ENCODE measurements around the gene KSR1. TPM values are rescaled to one million over a fixed set of nuclear protein-coding genes. Genes with fewer than 3 reads are reported as not detected.

Gene KSR1
- total RNA-seq, 4 donors from 2014 or later = 10.0 to 15.2 (median 13.9) TPM

- H3K9me3 ChIP-seq = no peaks in the 10 kb centered on the region
- 73 to 82% methylated on average over 7 of the region's 7 CpGs for WGBS, 2 donors (ENCODE audit: low coverage in 1 of 2)
- peaks cover 0 to 35% (median 12%) of the 10 kb centered on the region in 3 donors for H3K4me1 ChIP-seq
- no peak overlapping the region for H3K4me3 ChIP-seq
- H3K27me3 ChIP-seq = no peaks in the 10 kb centered on the region
- H3K36me3 ChIP-seq = no peaks in the 10 kb centered on the region
- no peak overlapping the region for H3K27ac ChIP-seq
- no peak for ATAC-seq
- TF ChIP-seq CTCF (IDR thresholded peaks at IDR 0.05) (no peak), EP300 (IDR thresholded peaks at IDR 0.05) (no peak), POLR2AphosphoS5 (IDR thresholded peaks at IDR 0.05) (peak; percentile 14), POLR2A (IDR thresholded peaks at IDR 0.05) (no peak)
These were observed 73.1 kb downstream of the KSR1 start for GRCh38 chr17:27529230-27529796.

- no peak for TF ChIP-seq POLR2AphosphoS5 (IDR thresholded peaks at IDR 0.05)
- no peak for TF ChIP-seq EP300 (IDR thresholded peaks at IDR 0.05)
- no peak for TF ChIP-seq CTCF (IDR thresholded peaks at IDR 0.05)
- TF ChIP-seq POLR2A (IDR thresholded peaks at IDR 0.05) = no peak
- Histone ChIP-seq H3K4me3 (no peak overlapping the region), H3K4me1 (peaks cover 0 to 45% (median 15%) of the 10 kb centered on the region in 3 donors)
These were observed 74.6 kb downstream of the KSR1 start for GRCh38 chr17:27530764-27531391.

GRCh38 chr17:27531469-27531961 is 75.3 kb downstream of the KSR1 start:
- no peak for ATAC-seq
- WGBS, 2 donors (ENCODE audit: low coverage in 1 of 2) = 100% methylated on average over 2 of the region's 6 CpGs
- peak overlapping the region in 2 of 4 donors; percentile 17 to 40 for H3K27ac ChIP-seq
- no peak overlapping the region for H3K4me3 ChIP-seq
- no peaks in the 10 kb centered on the region for H3K9me3 ChIP-seq
- H3K36me3 ChIP-seq = no peaks in the 10 kb centered on the region
- H3K27me3 ChIP-seq = no peaks in the 10 kb centered on the region
- TF ChIP-seq EP300 (IDR thresholded peaks at IDR 0.05) (no peak), POLR2A (IDR thresholded peaks at IDR 0.05) (no peak), POLR2AphosphoS5 (IDR thresholded peaks at IDR 0.05) (no peak), CTCF (IDR thresholded peaks at IDR 0.05) (no peak)
- H3K4me1 ChIP-seq = peaks cover 0 to 44% (median 15%) of the 10 kb centered on the region in 3 donors

More at GRCh38 chr17:27530764-27531391, 74.6 kb downstream of the KSR1 start:
- Histone ChIP-seq H3K27ac (peak overlapping the region in 2 of 4 donors; percentile 17 to 40), H3K36me3 (no peaks in the 10 kb centered on the region), H3K27me3 (no peaks in the 10 kb centered on the region), H3K9me3 (no peaks in the 10 kb centered on the region)
- peak; percentile 52 for ATAC-seq
- WGBS, 2 donors (ENCODE audit: low coverage in 1 of 2) = 33 to 58% methylated on average over 5 to 8 of the region's 12 CpGs

- H3K4me1 ChIP-seq = peaks cover 0 to 38% (median 12%) of the 10 kb centered on the region in 3 donors
- TF ChIP-seq POLR2AphosphoS5 (IDR thresholded peaks at IDR 0.05) = no peak
- no peak for TF ChIP-seq POLR2A (IDR thresholded peaks at IDR 0.05)
- no peak for TF ChIP-seq CTCF (IDR thresholded peaks at IDR 0.05)
- no peak for TF ChIP-seq EP300 (IDR thresholded peaks at IDR 0.05)
- H3K27ac ChIP-seq = peak overlapping the region in 1 of 4 donors; percentile 19
- H3K36me3 ChIP-seq = no peaks in the 10 kb centered on the region
- H3K27me3 ChIP-seq = no peaks in the 10 kb centered on the region
- H3K4me3 ChIP-seq = no peak overlapping the region
- ATAC-seq = peak; percentile 13
- H3K9me3 ChIP-seq = no peaks in the 10 kb centered on the region
- 82 to 92% methylated on average over 6 to 10 of the region's 23 CpGs for WGBS, 2 donors (ENCODE audit: low coverage in 1 of 2)
These were observed 76.3 kb downstream of the KSR1 start for GRCh38 chr17:27532269-27533263.
